DOHH2 (cell line): ENCODE results near the gene DDO.

ENCODE experiments used
- H3F3A ChIP-seq: fragments of 200-600 bp; sonication (generic), shearing (Covaris generic); 2 replicates; pipeline ENCODE4 v1.6.0; 2016; ENCODE audit warnings: antibody characterized with exemption, mild to moderate bottlenecking; ENCODE audit not compliant: control insufficient read depth, insufficient read depth
- H3K27ac ChIP-seq: fragments of 200-600 bp; sonication (generic); 2 replicates; pipeline ENCODE4 v1.5.1; 2014; ENCODE audit warnings: low read depth, mild to moderate bottlenecking, low read length, moderate library complexity
- H3K27me3 ChIP-seq: fragments of 200-600 bp; sonication (generic); 2 replicates; pipeline ENCODE4 v1.6.1; 2014; ENCODE audit warnings: mild to moderate bottlenecking, low read length, mixed read lengths; ENCODE audit not compliant: control insufficient read depth
- H3K36me3 ChIP-seq: fragments of 200-600 bp; sonication (generic); 2 replicates; pipeline ENCODE4 v1.6.1; 2014; ENCODE audit warnings: mild to moderate bottlenecking, low read length, moderate library complexity, mixed read lengths; ENCODE audit not compliant: control insufficient read depth
- H3K4me1 ChIP-seq: fragments of 200-600 bp; sonication (generic); 2 replicates; pipeline ENCODE4 v1.6.1; 2014; ENCODE audit warnings: mild to moderate bottlenecking, low read length, mixed read lengths; ENCODE audit not compliant: control insufficient read depth
- H3K4me2 ChIP-seq: fragments of 200-600 bp; sonication (generic); 2 replicates; pipeline ENCODE4 v1.6.0; 2014; ENCODE audit warnings: mild to moderate bottlenecking, low read length, moderate library complexity
- H3K4me3 ChIP-seq: fragments of 200-600 bp; sonication (generic); 2 replicates; pipeline ENCODE4 v1.5.1; 2014; ENCODE audit warnings: mild to moderate bottlenecking, low read length, mixed read lengths
- H3K79me2 ChIP-seq: fragments of 200-600 bp; sonication (generic); 2 replicates; pipeline ENCODE4 v1.6.1; 2014; ENCODE audit warnings: mild to moderate bottlenecking, low read length, mixed read lengths; ENCODE audit not compliant: control insufficient read depth
- H3K9me2 ChIP-seq: fragments of 200-600 bp; sonication (generic); replicated peaks from 2 replicates; pipeline ENCODE4 v1.6.1; 2014; ENCODE audit warnings: mild to moderate bottlenecking, low read length, mixed read lengths; ENCODE audit not compliant: control insufficient read depth
- H3K9me3 ChIP-seq: fragments of 200-600 bp; sonication (generic); 2 replicates; pipeline ENCODE4 v1.6.1; 2014; ENCODE audit warnings: antibody characterized with exemption, low read length, mixed read lengths; ENCODE audit not compliant: control insufficient read depth, insufficient read depth
- H4K20me1 ChIP-seq: fragments of 200-600 bp; sonication (generic); 2 replicates; pipeline ENCODE4 v1.6.0; 2014; ENCODE audit warnings: low read depth, mild to moderate bottlenecking, antibody characterized with exemption, low read length, moderate library complexity; ENCODE audit not compliant: control insufficient read depth, insufficient read depth
- CTCF ChIP-seq: fragments of 200-600 bp; sonication (generic); IDR thresholded peaks from one replicate; pipeline ENCODE4 v1.5.1; 2014; ENCODE audit warnings: antibody characterized with exemption, mild to moderate bottlenecking, low read depth, low read length; ENCODE audit not compliant: poor library complexity, severe bottlenecking
- EZH2phosphoT487 ChIP-seq: fragments of 200-600 bp; sonication (generic); IDR thresholded peaks from 2 replicates; pipeline ENCODE4 v1.6.1; 2017; ENCODE audit warnings: borderline replicate concordance, mild to moderate bottlenecking, antibody characterized with exemption, low read length, moderate library complexity, mixed read lengths

Gene DDO

DNA sequence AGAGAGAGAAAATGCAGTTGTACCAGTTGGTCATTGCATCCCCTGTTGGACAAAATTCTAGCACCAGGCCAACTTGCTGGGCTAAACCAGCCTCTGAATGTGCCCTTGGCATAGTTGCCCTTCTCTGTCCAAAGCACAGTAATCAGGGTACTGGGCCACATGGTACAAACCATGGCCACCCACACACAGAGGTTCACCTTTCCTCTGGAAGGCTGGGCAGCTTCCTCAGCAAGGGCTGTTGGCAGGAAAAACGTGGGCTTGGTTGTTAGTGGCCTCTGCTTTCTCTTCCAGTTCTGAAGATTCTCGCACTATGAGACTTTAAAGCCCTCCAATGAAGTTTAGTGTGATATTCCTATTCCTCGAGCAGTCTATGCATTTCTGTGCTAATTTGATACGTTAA is 706 bp downstream of the DDO start:
- no peak overlapping the region for H3K4me3 ChIP-seq
- H3K27me3 ChIP-seq = no peaks in the 10 kb centered on the region
- H3K9me3 ChIP-seq = no peaks in the 10 kb centered on the region
- H3K36me3 ChIP-seq = no peaks in the 10 kb centered on the region
- TF ChIP-seq EZH2phosphoT487 = no peak
- no peak for TF ChIP-seq CTCF
- H3K4me1 ChIP-seq = no peaks in the 10 kb centered on the region
- H3K79me2 ChIP-seq = no peaks in the 10 kb centered on the region
- no peak overlapping the region for H3K4me2 ChIP-seq
- H3K9me2 ChIP-seq = no peaks in the 10 kb centered on the region
- no peaks in the 10 kb centered on the region for H4K20me1 ChIP-seq
- no peaks in the 10 kb centered on the region for H3F3A ChIP-seq
- no peak overlapping the region for H3K27ac ChIP-seq

GRCh38 chr6:110412360-110412759 is 3.0 kb downstream of the DDO start:
- no peaks in the 10 kb centered on the region for H3K9me2 ChIP-seq
- H3K36me3 ChIP-seq = no peaks in the 10 kb centered on the region
- H3K79me2 ChIP-seq = no peaks in the 10 kb centered on the region
- no peak overlapping the region for H3K27ac ChIP-seq
- 0 out of 2 replicates have a peak, but pooled peaks cover 5% of the 10 kb centered on the region for H3K27me3 ChIP-seq
- H3K9me3 ChIP-seq = no peaks in the 10 kb centered on the region
- H4K20me1 ChIP-seq = no peaks in the 10 kb centered on the region
- H3K4me2 ChIP-seq = no peak overlapping the region
- TF ChIP-seq EZH2phosphoT487 (no peak), CTCF (no peak)
- no peaks in the 10 kb centered on the region for H3K4me1 ChIP-seq
- no peak overlapping the region for H3K4me3 ChIP-seq
- no peaks in the 10 kb centered on the region for H3F3A ChIP-seq

DNA sequence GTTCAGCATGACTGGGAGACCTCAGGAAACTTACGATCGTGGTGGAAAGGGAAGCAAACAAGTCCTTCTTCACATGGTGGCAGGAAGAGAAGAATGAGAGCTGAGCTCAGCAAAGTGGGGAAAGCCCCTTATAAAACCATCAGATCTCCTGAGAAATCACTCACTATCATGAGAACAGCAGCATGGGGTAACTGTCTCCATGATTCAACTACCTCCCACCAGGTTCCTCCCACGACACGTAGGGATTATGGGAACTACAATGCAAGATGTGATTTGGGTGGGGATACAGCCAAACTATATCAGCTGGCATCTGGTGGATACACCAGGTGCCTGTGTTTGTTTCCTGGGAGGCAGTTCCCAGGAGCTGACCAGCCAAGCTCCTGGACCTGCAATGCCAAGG is 4.9 kb downstream of the DDO start:
- no peak overlapping the region for H3K4me2 ChIP-seq
- H3K9me3 ChIP-seq = no peaks in the 10 kb centered on the region
- TF ChIP-seq EZH2phosphoT487 (no peak), CTCF (no peak)
- 0 out of 2 replicates have a peak, but pooled peaks cover 5% of the 10 kb centered on the region for H3K27me3 ChIP-seq
- H4K20me1 ChIP-seq = no peaks in the 10 kb centered on the region
- H3F3A ChIP-seq = no peaks in the 10 kb centered on the region
- H3K27ac ChIP-seq = no peak overlapping the region
- H3K4me1 ChIP-seq = no peaks in the 10 kb centered on the region
- no peaks in the 10 kb centered on the region for H3K79me2 ChIP-seq
- H3K36me3 ChIP-seq = no peaks in the 10 kb centered on the region
- no peaks in the 10 kb centered on the region for H3K9me2 ChIP-seq
- no peak overlapping the region for H3K4me3 ChIP-seq

GRCh38 chr6:110409794-110410193 is 5.6 kb downstream of the DDO start:
- no peak for TF ChIP-seq CTCF
- TF ChIP-seq EZH2phosphoT487 = no peak

More at GRCh38 chr6:110409794-110410193, 5.6 kb downstream of the DDO start:
- Histone ChIP-seq H3K9me3 (no peaks in the 10 kb centered on the region), H4K20me1 (no peaks in the 10 kb centered on the region), H3K79me2 (no peaks in the 10 kb centered on the region), H3K9me2 (no peaks in the 10 kb centered on the region), H3K4me3 (no peak overlapping the region), H3K27ac (no peak overlapping the region), H3K27me3 (0 out of 2 replicates have a peak, but pooled peaks cover 5% of the 10 kb centered on the region), H3K4me2 (no peak overlapping the region), H3F3A (no peaks in the 10 kb centered on the region), H3K4me1 (no peaks in the 10 kb centered on the region), H3K36me3 (no peaks in the 10 kb centered on the region)
